Endothelial cell of hepatic sinusoid (primary cell): ENCODE data around the gene TAB2.

ENCODE experiments used
- in situ Hi-C: cut with HindIII; loops from 2 replicates; pipeline ENCODE4 v1.10.0; 2017; ENCODE audit warnings: low sequenced_read_pairs

Gene TAB2

GRCh38 chr6:149405823-149406765, 88.6 kb downstream of the TAB2 start:
- in situ Hi-C loops: loop anchor here (25.0 kb wide), 1 partner anchor 244 kb away; no protein-coding TSS in a partner anchor

DNA sequence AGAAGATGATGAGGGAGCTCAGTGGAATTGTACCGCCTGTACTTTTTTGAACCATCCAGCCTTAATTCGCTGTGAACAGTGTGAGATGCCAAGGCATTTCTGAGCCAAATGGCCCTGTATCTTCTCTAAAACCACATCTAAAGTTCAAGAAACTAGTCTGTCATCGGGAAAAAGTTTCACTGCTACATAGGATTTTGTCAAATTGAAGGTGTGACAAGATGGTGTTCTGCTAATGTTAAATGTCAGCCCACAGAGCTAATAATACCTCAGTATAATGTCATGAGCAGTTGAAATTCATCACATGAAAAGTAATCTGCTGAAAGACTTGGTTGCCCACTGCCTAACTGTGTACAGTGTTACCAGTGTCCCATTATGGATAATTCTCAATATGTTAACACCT, 92.1 kb downstream of the TAB2 start:
- in situ Hi-C loops: loop anchor here (25.0 kb wide), 1 partner anchor 247 kb away; no protein-coding TSS in a partner anchor

GRCh38 chr6:149410557-149410956, 93.0 kb downstream of the TAB2 start:
- in situ Hi-C loops: loop anchor here (25.0 kb wide), 1 partner anchor 248 kb away; no protein-coding TSS in a partner anchor

DNA sequence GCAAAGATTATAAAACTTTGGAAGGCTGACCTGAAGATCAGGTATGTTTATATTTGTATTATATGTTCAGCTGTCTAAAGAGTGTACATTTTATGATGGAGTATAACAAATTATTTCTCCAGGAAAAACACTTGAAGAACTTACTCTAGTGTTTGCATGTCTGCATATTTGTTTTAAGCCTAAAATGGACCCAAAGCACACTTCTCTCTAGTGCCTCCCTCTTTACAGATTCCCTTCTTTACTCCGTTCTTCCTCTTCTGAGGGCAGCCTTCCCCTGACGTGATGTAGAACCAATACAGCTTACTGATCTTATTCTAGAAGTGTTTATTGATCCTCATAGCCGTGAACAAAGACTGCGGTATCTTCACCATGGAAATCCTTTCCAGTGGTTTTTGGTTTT, 96.5 kb downstream of the TAB2 start:
- in situ Hi-C loops: loop anchor here (25.0 kb wide), 1 partner anchor 252 kb away; no protein-coding TSS in a partner anchor

DNA sequence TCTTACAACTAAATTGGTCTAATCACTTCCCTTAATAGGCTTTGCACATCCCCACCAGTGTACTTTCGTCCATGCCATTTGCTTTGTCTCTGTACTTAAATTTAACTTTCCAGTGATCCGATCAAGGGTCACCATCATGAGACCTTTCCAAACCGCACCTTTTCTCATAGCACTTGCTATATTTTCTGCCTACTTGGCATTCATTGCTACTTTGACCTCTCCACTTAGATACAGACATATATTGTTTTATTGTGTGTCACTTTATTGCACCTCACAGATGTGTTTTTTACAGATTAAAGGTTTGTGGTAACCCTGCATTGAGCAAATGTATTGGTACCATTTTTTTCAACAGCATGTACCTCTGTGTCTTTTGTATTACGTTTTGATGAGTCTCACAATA, 97.3 kb downstream of the TAB2 start:
- in situ Hi-C loops: loop anchor here (25.0 kb wide), 1 partner anchor 253 kb away; no protein-coding TSS in a partner anchor

DNA sequence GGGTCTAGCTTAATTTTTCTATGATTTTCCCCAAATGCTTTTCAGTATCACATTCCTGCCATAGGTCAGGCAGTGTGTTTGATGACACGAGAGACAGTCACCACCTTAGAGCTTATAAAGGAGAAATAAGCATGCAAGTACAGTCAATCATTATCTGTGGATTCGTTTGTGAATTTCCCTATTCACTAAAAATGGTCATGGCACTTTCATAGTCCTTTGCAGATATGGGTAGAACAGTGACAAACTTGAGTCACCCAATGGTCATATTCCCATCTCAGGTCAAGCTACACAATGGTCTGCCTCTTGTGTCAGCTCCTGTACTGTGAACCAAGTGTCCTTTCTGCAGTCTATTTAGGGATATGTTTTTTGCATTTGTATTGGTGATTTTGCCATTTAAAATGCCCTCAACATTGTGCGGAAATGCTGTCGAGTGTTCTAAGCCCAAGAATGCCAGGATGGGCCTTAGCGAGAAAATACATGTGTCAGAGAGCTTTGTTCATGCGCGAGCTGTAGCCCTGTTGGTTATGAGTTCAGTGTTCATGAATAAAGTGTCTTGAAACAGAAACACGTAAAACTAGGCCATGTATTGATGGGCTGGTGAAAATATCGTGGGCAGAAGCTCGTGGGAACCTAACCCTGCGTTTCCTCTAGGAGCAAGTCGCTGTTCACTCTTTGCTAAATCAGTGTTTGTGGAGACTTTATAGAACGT, 102.3 kb downstream of the TAB2 start:
- in situ Hi-C loops: loop anchor here (25.0 kb wide), 1 partner anchor 258 kb away; no protein-coding TSS in a partner anchor

DNA sequence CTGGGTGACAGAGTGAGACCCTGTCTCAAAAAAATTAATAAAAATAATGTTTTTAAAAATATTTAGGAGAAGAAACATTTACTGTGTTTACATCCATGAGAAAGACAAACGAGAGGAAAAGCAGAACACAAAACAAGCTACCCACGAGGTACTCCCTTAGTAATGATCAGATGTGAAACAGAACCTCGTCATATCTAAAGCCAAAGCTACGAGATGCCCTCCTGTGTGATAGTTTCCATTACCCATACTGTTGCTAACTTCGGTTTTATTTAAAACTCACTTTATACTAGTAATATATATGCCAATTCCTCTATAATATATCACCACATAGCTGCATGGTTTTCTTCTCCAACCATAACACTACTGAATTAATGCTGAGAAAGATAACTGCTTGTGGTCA, 103.6 kb downstream of the TAB2 start:
- in situ Hi-C loops: loop anchor here (25.0 kb wide), 1 partner anchor 259 kb away; no protein-coding TSS in a partner anchor

GRCh38 chr6:149422581-149422980, 105.1 kb downstream of the TAB2 start:
- in situ Hi-C loops: loop anchor here (25.0 kb wide), 1 partner anchor 260 kb away; no protein-coding TSS in a partner anchor

GRCh38 chr6:149423964-149424440, 106.5 kb downstream of the TAB2 start:
- in situ Hi-C loops: loop anchor here (25.0 kb wide), 1 partner anchor 262 kb away; no protein-coding TSS in a partner anchor

GRCh38 chr6:149425224-149425623, 107.7 kb downstream of the TAB2 start:
- in situ Hi-C loops: no loop called here

DNA sequence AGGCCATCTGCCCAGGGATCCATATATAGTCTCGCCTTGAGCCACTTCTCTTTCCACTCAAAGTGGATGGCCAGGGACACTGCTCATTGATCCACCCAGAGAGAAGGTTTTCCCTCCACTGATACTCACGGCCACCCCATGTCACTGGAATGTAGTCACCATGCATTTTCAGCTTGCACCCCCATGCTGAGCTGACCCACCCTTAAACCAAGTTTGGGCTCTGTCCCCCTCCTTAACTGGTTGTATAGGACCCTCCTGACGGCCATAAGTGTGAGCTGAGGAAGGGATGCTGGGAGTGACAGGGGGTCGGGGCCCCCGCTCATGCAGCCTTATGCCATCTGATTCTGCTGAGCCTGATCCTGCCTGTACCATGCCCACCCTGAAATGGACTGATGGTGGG, 108.2 kb downstream of the TAB2 start:
- in situ Hi-C loops: no loop called here

DNA sequence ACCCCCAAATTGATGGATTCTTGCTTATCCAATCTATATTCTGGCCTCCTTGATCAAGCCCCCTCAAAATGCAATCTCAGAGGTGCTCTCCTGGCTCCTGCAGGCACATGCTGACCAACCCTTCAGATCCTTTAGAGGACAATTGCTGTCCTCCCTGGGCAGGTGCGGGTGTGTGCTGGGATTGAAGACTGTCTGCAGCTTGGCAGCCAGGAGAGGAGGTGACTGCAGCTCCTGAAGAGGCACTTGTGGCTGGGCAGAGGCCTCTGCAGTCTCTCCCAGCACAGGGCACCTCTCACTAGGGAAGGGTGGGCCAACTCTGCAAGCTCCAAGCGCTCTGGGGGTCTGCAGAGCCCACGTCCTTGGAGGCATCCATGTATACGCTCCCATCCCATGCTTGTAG, 111.1 kb downstream of the TAB2 start:
- in situ Hi-C loops: no loop called here

GRCh38 chr6:149429427-149430360, 112.2 kb downstream of the TAB2 start:
- in situ Hi-C loops: loop anchor here (5.0 kb wide), 4 partner anchors 92 to 397 kb away; no protein-coding TSS in a partner anchor

GRCh38 chr6:149431905-149432775, 114.6 kb downstream of the TAB2 start:
- in situ Hi-C loops: loop anchor here (5.0 kb wide), 4 partner anchors 95 to 400 kb away; no protein-coding TSS in a partner anchor

DNA sequence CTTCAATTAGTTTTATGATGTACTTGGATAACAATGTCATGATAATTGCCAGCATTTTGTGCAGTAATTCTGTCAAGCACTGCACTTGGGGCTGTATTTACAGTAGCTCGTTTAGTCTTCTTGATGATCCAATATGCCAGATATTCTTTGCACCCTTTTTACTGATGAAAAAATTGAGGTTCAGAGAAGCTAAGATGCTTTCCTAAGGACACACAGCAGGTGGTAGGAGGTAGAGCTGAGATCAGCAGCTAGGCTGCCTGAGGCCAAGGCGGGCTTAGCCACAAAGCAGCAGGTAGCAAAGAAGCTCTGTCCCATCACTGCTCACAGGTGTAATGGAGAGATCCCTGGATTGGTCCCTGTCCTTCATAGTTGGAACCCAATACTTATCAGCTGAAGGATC, 115.9 kb downstream of the TAB2 start:
- in situ Hi-C loops: loop anchor here (5.0 kb wide), 4 partner anchors 96 to 401 kb away; no protein-coding TSS in a partner anchor

- in situ Hi-C loops: loop anchor here (5.0 kb wide), 4 partner anchors 97 to 402 kb away; no protein-coding TSS in a partner anchor
Observed at GRCh38 chr6:149433881-149434280, 116.4 kb downstream of the TAB2 start.

DNA sequence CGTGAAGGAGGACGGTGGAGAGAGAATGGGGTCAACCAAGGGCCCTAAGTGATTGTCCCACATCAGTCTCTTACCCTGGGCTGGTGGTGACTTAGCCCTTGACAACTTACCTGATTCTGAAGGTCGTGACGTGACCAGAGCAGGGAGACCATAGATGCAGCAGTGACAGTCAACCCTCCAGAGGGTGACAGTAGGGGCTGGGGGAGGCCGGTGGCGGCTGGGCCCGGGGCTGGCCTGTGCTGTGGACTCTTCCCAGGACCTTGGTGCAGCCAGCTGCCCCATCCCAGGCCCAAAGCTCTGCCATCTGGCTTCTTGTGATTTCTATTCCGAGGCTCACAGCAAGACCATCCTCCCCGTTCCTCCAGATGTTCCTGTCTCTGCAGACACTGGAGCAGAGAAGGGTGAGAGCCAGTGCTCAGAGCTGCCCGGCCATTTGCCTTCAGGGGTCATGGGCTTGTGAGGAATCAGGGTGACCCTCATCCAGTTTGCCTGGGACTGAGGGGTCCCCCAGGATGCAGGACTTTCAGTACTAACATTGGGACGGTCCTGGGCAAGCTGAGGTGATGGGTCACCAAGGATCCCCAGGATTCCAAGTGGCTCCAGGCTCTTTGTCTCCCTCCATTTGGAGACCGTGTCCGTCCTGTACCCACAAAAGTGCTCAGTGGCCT, 118.5 kb downstream of the TAB2 start:
- in situ Hi-C loops: no loop called here

GRCh38 chr6:149436647-149437046, 119.1 kb downstream of the TAB2 start:
- in situ Hi-C loops: no loop called here
